HT1080 (cell line): ENCODE measurements around the gene TTLL3. TPM values are rescaled to one million over a fixed set of nuclear protein-coding genes. Genes with fewer than 3 reads are reported as not detected.

Experiments used
- DNase-seq: peaks from one replicate; pipeline ENCODE4 v3.0.0-alpha.2; 2015; ENCODE audit warnings: low read depth
- total RNA-seq: library from RNA; depleted of rRNA; stranded (reverse); fragments of >200 nt; shearing (Covaris generic); gene quantifications from 2 replicates; pipeline ENCODE4 v1.2.3, GENCODE V29; 2014

Gene TTLL3
- total RNA-seq, 1 experiment from 2014 or later: 1.4 TPM

GRCh38 chr3:9780458-9780812 is 29.6 kb upstream of the TTLL3 start:
- DNase-seq: no peak

DNA sequence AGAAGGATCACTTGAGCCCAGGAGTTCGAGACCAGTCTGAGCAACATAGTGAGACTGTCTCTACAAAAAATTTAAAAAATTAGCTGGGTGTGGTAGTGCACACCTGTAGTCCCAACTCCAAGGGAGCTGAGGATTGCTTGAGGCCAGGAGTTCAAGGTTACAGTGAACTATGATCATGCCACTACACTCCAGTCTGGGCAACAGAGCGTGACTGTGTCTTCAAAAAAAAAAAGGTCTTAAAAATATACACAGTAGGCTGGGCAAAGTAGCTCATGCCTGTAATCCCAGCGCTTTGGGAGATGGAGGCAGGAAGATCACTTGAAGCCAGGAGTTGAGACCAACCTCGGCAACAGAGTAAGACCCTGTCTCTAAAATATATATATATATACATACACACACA is 29.2 kb upstream of the TTLL3 start:
- DNase-seq: no peak

DNA sequence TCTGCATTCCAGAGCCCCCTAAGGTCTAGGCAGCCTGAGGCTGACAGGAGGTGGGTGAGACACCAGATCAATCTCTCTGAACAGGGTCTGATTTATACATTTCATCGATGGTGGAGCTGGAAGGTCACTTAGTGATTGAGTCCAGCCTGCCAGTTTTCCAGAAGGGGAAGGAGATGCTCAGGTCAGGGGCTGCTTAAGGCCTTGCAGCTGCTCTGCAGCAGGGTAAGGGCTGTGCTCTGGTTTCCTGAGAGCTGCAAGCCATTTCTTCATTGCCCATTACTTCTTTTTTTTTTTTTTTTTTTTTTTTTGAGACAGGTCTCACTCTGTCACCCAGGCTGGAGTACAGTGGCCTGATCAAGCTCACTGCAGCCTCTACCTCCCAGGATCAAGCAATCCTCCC is 28.5 kb upstream of the TTLL3 start:
- DNase-seq: no peak

- DNase-seq: no peak
Measured at GRCh38 chr3:9781978-9782603, 28.0 kb upstream of the TTLL3 start.

- no peak for DNase-seq
Measured at GRCh38 chr3:9782770-9783169, 27.3 kb upstream of the TTLL3 start.

DNA sequence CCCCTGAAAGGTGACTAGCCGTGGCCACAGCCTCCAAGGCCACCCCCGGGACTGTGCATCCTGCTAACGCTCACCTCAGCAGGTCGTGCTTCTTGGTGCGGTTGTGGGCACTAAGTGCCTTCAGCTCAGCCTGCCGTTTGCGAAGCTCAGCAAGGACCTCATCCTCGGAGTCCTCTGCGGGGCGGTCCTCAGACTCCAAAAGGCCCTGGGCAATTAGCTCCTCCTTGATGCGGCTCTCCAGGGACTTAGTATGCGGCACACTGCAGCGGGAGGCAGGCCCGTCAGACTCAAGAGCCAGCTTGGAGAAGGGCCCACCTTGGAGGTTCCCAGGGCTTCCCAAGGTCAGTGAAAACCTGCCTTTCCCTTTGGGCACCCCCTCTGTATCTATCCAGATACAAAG is 26.1 kb upstream of the TTLL3 start:
- no peak for DNase-seq

GRCh38 chr3:9784965-9785364 is 25.1 kb upstream of the TTLL3 start:
- no peak for DNase-seq

GRCh38 chr3:9785602-9786001 is 24.5 kb upstream of the TTLL3 start:
- no peak for DNase-seq

GRCh38 chr3:9786209-9786739 is 23.8 kb upstream of the TTLL3 start:
- DNase-seq: no peak

- DNase-seq: no peak
Measured at GRCh38 chr3:9786825-9787669, 23.0 kb upstream of the TTLL3 start.

- DNase-seq: no peak
Measured at GRCh38 chr3:9787714-9788113, 22.3 kb upstream of the TTLL3 start.

- no peak for DNase-seq
Measured at GRCh38 chr3:9791127-9791526, 18.9 kb upstream of the TTLL3 start.

GRCh38 chr3:9791790-9792404 is 18.2 kb upstream of the TTLL3 start:
- no peak for DNase-seq

- peak; percentile 92 for DNase-seq
Measured at GRCh38 chr3:9792405-9793160, 17.5 kb upstream of the TTLL3 start, which contains the start of the genes ARPC4 and TADA3. ARPC4 (plus strand) TSS chr3:9793082; CDS start chr3:9793122, 40 bp downstream. TADA3 (minus strand) TSS chr3:9792473; CDS start chr3:9791466, 1,007 bp downstream.

DNA sequence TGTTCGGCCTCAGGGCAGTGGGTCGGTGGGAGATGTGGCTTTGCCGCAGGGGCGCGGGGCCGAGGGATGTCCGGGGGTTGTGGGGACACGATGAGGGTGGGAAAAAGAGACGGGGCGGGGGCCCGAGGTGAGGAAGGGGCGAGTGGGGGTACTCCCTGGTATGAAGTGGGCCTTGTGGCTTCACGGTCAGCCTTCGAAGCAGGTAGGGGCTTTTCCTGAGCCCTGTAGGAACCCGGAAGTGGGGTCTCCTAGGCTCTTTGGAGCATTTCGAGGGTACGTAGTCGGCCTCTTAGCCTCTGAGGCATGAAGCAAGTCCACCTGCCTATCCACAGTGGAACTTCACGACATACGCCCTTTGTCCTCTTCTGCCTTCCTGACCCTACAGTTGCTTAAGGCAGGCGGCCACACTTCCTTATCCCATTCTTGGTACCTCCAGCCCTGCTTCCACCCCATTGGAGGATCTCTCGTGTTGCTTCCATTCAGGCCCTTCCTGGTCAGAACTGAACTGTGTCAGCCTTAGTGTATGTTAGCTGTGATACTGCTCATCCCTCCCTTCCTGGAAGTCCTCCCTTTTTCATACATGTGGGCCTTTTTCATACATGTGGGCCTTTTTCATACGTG is 16.8 kb upstream of the TTLL3 start:
- DNase-seq: peak; percentile 20

GRCh38 chr3:9794400-9794799 is 15.7 kb upstream of the TTLL3 start:
- DNase-seq: no peak

DNA sequence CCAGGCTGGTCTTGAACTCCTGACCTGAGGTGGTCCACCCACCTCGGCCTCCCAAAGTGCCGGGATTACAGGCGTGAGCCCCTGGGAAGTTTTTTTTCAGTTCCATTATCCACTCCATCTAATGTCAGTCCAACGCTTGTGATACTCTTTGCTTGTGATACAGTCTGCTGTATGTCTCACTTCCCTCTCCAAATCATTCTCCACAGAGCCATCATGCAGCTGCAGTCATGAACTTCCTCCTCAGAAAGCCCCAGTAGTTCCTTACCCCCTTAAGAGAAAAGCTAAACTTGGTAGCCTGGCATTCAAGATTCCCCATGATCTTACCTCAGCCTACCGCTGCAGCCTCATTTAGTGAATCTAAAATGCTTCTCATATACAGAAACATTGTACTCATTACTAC is 14.9 kb upstream of the TTLL3 start:
- no peak for DNase-seq

DNA sequence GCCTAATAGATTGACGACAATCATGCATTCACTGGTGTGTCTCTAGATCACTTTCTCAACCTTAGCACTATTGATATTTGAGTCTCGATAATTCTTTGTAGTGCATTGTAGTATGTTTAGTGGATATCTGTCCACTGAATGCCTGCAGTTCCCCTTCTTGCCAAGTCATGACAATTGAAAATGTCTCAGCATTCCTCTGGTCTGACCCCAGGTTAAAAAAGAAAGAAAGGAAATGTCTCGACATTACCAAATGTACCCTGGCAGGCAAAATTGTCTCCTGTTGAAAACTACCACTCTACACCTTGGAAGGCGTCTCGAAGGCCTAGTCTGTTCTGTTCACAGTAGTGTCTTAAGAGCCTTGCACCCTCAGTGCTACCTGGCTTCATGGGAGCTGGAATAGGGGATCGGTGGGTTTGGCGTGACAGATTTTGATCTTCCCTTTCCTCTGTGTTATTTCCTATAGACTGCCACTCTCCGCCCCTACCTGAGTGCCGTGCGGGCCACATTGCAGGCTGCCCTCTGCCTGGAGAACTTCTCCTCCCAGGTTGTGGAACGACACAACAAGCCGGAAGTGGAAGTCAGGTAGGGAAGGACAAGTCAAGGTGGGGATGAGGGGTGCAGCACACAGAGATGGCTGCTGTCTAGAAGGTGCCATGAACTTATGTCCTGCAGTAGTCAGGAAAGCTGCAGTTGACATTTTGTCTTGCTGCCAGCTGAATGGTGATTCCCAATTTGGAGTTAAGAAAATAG is 12.7 kb upstream of the TTLL3 start:
- DNase-seq: no peak

DNA sequence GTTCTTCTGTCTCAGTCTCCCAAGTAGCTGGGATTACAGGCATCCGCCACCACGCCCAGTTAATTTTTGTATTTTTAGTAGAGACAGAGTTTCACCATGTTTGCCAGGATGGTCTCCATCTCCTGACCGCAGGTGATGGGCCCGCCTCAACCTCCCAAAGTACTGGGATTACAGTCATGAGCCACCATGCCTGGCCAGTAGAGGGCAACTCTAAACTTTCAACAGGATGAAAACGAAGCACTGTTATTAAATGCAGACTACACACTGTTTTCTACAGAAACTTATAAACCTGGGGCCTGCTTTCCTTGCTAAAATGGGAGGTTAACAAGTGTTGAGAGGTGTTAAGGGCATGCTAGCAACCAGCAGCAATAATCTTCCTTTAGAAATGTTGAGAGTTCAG is 9.5 kb upstream of the TTLL3 start:
- DNase-seq: no peak

GRCh38 chr3:9803494-9803893 is 6.6 kb upstream of the TTLL3 start:
- no peak for DNase-seq
